Measurements from ENCODE around the gene C18orf32.
"Not testable (repeated sequence)": the region's sequence is repeated elsewhere in the genome, so short reads cannot be mapped to it uniquely, and the experiment has no call there.

The C18orf32 gene

DNA sequence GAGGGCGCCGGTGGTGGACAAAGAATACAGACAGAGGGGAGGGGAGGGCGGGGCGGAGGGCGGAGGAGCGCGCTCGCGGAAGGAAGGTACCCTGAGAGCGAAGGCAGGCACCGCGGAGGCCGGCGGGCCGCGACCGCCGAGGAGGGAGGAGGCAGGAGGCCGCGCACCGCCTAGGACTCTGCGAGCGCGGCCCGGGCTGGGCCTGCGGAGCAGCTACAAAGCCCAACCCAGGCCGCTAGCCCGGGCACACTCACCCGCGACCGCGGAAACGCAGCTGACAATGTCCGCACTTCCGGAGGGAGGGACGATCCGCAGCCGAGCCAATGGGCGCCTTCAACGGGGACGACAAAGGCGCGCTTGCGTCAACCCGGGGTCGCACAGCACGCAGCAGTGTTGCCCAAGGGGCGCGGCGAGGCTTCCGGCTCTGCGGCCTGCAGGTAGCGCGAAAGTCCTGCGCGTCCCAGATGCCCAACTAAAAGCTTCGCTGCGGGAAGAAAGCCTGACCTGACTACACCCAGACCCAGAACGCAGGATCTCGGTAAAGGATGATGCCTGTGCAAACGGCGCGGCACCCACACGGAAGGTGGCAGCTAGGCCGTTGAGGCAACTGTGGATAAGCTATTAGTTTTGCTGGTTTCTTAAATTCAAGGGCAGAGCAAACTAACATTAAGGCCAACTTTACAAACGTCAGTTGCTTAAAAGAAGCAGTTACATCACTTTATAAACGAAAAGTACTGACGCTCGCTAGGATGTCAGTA lies at the start of gene C18orf32:
Gene C18orf32, minus strand, starts transcription at position 282 of the 758 bp plus-strand sequence. CDS start 3,486 bp downstream, outside the sequence.
- peaks cover 38% of the 10 kb centered on the region for H3K4me1 ChIP-seq
- in situ Hi-C loops (cut with MboI; ENCODE audit: low sequenced_read_pairs), result no loop called here
- peak within 1 kb of the TSS; percentile 48 for H3K4me3 ChIP-seq
- no peaks in the 10 kb centered on the region for H3K9me3 ChIP-seq
- H3K27me3 ChIP-seq (ENCODE audit: low read depth), result 0 out of 2 replicates have a peak, but pooled peaks cover 2% of the 10 kb centered on the region
- DNase-seq (ENCODE audit: low spot score in 2 of 2), result peak; percentile 92 to 97
- peaks cover 60% of the 10 kb centered on the region for H3K36me3 ChIP-seq (replicated peaks)

DNA sequence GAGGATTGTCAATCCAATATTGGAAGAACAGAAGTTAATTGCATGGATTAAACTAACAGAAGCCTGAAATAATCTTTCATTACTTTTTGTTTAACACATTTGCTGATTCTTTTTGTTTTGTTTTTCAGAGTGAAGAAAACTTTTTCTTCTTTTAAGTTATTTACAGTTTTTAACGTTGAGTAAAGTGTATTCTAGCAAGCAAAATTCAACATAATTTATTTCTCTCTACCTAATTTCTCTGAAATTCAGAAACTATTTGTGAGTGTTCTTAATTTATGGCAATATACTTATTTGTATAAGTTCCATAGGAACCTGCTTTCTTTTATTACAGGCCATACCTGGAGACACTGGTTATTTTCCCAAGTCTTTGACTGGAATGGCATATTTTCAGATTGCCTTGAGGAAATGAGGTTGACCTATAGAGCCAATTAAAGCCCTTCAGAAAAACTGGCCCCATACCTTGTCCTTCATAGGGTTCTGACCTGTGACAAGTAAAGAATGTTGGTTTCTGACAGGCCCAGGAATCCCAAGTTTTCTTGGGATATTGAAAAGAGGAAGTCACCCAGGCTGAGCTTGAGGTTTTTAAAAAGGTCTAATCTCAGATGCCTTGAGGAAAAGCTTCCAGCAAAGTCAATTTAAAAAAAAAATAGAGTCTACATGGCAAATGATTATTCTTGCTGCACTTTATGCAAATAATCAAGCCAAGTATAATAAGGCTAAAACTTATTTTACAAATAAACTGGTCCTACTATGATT lies 48.0 kb upstream of the C18orf32 start:
- H3K27me3 ChIP-seq (ENCODE audit: low read depth), result no peaks in the 10 kb centered on the region
- H3K9me3 ChIP-seq, result no peaks in the 10 kb centered on the region
- H3K36me3 ChIP-seq (replicated peaks), result no peaks in the 10 kb centered on the region
- in situ Hi-C loops (cut with MboI; ENCODE audit: low sequenced_read_pairs), result no loop called here
- no peak for DNase-seq (ENCODE audit: low spot score in 2 of 2)
- H3K4me3 ChIP-seq, result no peak overlapping the region
- no peaks in the 10 kb centered on the region; the same call in 1 of the 2 replicates for H3K4me1 ChIP-seq

DNA sequence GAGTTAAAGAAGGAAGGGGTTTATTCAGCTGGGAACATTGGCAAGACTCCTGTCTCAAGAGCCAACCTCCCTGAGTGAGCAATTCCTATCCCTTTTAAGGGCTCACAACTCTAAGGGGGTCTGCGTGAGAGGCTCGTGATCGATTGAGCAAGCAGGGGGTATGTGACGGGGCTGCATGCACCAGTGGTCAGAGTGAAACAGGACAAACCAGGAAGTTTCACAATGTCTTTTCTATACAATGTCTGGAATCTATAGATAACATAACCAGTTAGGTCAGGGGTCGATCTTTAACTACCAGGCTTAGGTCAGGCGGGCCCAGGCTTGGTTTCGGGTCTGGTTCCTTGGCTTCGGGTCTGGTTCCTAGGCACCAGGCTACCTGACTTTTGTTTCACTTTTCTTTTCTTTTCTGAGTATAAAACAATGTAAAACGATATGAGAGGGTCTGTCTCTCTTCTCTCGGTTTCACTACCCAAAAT lies 44.7 kb upstream of the C18orf32 start:
- H3K4me3 ChIP-seq, result no peak overlapping the region
- peaks cover 24% of the 10 kb centered on the region for H3K4me1 ChIP-seq
- H3K9me3 ChIP-seq, result no peaks in the 10 kb centered on the region
- in situ Hi-C loops (cut with MboI; ENCODE audit: low sequenced_read_pairs), result no loop called here
- no peaks in the 10 kb centered on the region for H3K27me3 ChIP-seq (ENCODE audit: low read depth)
- no peaks in the 10 kb centered on the region for H3K36me3 ChIP-seq (replicated peaks)
- no peak for DNase-seq (ENCODE audit: low spot score in 2 of 2)

DNA sequence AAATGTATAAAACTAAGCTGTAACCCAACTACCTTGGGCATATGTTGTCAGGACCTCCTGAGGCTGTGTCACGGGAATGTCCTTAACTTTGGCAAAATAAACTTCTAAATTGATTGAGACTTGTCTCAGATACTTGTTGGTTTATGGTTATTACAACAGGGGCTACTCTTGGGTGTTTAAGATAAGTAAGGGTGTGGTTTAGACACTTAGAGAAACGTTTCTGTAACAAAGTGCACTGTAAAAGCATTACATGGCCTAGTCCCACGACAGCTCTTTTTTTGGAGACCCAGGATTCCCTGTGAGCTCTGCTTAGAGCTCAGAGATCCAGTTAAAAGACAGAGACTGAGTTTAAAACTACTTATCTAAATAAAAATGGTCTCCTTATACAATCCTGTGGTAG lies 42.6 kb upstream of the C18orf32 start:
- H3K36me3 ChIP-seq (replicated peaks), result no peaks in the 10 kb centered on the region
- H3K4me3 ChIP-seq, result no peak overlapping the region
- in situ Hi-C loops (cut with MboI; ENCODE audit: low sequenced_read_pairs), result no loop called here
- DNase-seq (ENCODE audit: low spot score in 2 of 2), result no peak
- H3K27me3 ChIP-seq (ENCODE audit: low read depth), result no peaks in the 10 kb centered on the region
- no peaks in the 10 kb centered on the region for H3K9me3 ChIP-seq
- H3K4me1 ChIP-seq, result peaks cover 24% of the 10 kb centered on the region

DNA sequence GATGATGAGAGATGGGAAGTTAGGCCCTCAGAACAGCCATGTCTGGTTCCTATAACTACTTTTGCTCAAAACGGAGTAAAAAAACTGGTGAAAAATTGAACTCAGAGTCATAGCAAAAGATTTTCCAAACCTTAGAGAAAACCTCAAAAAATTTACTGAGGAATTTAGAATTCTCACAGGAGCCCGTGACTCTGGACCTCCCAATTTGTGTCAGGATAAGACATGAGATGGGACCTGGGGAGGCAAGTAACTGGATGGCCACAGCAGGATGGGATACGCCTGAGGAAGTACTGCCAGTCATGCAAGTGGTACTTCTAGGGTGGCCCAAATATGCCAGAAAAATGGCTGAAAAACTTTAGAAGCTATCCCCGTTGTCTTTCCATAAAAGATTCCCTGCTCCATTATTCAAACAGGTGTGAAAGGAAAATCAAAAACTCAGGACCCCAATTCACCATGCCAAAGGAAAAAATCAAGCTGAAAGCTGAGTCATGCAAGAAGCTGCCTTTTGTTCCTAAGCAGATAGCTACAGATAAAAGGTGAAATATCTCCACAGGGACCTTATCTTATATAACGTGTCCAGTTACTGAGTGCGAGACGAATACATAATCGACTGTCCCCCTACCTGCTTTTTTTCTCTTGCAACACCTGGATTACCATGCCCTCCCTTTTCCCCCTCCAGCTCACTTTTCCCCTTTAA lies 40.7 kb upstream of the C18orf32 start:
- in situ Hi-C loops (cut with MboI; ENCODE audit: low sequenced_read_pairs), result no loop called here
- Histone ChIP-seq H3K27me3 (ENCODE audit: low read depth) (no peaks in the 10 kb centered on the region), H3K36me3 (replicated peaks) (no peaks in the 10 kb centered on the region), H3K4me1 (peaks cover 24% of the 10 kb centered on the region), H3K4me3 (no peak overlapping the region), H3K9me3 (no peaks in the 10 kb centered on the region)
- DNase-seq (ENCODE audit: low spot score in 2 of 2), result no peak

DNA sequence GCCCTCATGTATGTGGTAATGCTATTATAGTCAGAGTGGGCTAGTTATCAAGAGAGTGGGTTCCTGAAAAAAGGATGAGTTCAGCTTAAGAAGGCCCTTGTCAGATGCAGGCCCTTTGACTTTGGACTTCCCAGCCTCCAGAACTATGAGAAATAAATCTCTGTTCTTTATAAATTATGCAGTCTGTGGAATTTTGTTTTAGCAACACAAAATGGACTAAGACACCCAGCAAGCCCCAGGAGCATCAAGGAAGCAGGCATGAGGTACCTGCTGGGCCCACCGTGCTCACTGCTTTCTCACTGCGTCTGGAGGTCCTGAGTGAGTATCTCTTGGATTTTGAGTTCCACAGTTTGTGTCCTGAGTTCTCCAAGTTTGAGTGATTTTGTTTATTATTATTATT lies 38.9 kb upstream of the C18orf32 start:
- no peaks in the 10 kb centered on the region for H3K27me3 ChIP-seq (ENCODE audit: low read depth)
- H3K4me3 ChIP-seq, result no peak overlapping the region
- peaks cover 31% of the 10 kb centered on the region for H3K4me1 ChIP-seq
- no peaks in the 10 kb centered on the region for H3K9me3 ChIP-seq
- no peaks in the 10 kb centered on the region for H3K36me3 ChIP-seq (replicated peaks)
- no peak for DNase-seq (ENCODE audit: low spot score in 2 of 2)
- in situ Hi-C loops (cut with MboI; ENCODE audit: low sequenced_read_pairs), result no loop called here

DNA sequence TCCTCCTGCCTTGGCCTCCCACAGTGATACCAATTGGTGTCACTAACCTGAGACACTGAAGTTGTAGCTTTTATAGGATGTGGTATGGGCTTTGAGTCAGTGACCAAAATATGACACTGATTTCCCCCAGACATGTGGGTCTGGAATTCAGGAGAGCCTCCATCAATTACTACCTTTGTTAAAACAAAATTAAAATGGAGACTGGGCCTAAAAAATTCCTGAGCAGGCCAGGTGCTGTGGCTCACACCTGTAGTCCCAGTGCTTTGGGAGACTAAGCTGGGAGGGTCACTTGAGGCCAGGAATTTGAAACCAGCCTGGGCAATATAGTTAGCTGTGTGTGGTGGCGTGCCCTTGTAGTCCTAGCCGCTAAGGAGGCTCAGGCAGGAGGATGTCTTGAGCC lies 37.9 kb upstream of the C18orf32 start:
- in situ Hi-C loops (cut with MboI; ENCODE audit: low sequenced_read_pairs), result no loop called here
- H3K27me3 ChIP-seq (ENCODE audit: low read depth), result no peaks in the 10 kb centered on the region
- H3K9me3 ChIP-seq, result no peaks in the 10 kb centered on the region

DNA sequence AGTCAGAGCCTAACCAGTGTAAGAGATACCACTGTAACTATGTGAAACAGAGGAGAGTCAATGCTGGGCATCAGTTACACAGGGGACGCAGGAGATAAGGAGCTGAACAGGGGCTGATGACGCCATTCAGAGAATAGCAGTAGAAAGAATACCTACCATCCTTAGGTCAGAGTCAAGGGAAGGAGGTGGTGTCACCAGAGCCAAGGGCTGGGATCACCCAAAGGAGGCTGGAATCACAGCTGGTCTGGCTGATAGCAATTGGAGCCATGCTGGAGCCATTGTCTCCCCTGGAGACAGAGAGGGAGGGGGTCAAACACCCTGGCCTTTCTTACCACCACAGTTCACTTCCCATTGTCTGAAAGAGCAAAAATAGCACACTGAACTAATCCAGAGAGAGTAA lies 37.3 kb upstream of the C18orf32 start:
- Histone ChIP-seq H3K4me3 (no peak overlapping the region), H3K27me3 (ENCODE audit: low read depth) (no peaks in the 10 kb centered on the region), H3K36me3 (replicated peaks) (no peaks in the 10 kb centered on the region), H3K4me1 (peaks cover 45% of the 10 kb centered on the region), H3K9me3 (no peaks in the 10 kb centered on the region)
- DNase-seq (ENCODE audit: low spot score in 2 of 2), result no peak
- in situ Hi-C loops (cut with MboI; ENCODE audit: low sequenced_read_pairs), result no loop called here

More for the DNA sequence above, 37.9 kb upstream of the C18orf32 start:
- H3K4me1 ChIP-seq, result peaks cover 42% of the 10 kb centered on the region
- no peak overlapping the region for H3K4me3 ChIP-seq
- DNase-seq (ENCODE audit: low spot score in 2 of 2), result no peak
- H3K36me3 ChIP-seq (replicated peaks), result no peaks in the 10 kb centered on the region

DNA sequence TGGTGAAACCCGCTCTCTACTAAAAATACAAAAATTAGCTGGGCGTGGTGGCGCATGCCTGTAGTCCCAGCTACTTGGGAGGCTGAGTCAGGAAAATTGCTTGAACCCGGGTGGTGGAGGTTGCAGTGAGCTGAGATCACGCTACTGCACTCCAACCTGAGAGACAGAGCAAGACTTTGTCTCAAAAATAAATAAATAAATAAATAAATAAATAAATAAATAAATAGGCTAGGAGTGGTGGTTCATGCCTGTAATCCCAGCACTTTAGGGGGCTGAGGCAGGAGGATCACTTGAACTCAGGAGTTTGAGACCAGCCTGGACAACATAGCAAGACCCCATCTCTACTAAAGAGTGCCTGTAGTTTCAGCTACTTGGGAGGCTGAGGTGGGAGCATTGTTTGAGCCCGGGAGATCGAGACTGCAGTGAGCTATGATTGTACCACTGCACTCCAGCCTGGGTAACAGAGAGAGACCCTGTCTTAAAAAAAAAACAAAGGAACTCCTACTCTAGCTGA lies 36.6 kb upstream of the C18orf32 start:
- H3K36me3 ChIP-seq (replicated peaks); H3K9me3 ChIP-seq; H3K27me3 ChIP-seq (ENCODE audit: low read depth); DNase-seq (ENCODE audit: low spot score in 2 of 2); in situ Hi-C loops (cut with MboI; ENCODE audit: low sequenced_read_pairs); H3K4me3 ChIP-seq: not testable (repeated sequence)
- peaks cover 42% of the 10 kb centered on the region for H3K4me1 ChIP-seq

DNA sequence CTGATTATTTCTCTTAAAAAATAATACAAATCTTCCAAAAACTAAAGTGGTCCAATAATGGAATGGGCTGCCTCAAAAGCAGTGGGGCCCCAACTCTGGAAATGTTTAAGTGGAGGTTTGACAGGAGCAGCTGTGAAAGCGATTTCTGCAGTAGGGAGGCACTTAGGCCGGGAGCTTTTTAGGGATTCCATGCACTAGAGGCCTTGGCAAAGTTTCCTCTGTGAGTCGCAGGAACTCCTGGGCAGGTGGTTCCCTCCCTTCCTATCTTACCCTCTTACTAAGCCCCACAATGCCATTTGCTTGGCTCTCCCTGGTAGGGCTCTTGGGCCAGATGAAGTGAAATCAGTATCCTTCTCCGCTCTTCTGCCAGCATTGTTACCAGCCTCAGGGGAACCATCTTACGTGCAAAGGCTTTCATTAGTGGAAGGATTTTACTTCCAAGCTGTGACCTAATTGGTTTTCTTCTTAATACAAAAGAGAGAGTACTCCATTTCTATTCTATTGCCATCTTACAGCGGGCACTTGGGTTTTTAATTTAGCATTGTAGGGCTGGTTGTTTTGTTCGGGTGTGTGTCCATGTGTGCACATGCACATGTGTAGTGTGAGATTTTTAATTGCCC lies 34.3 kb upstream of the C18orf32 start:
- Histone ChIP-seq H3K36me3 (replicated peaks) (no peaks in the 10 kb centered on the region), H3K27me3 (ENCODE audit: low read depth) (no peaks in the 10 kb centered on the region), H3K4me3 (no peak overlapping the region), H3K4me1 (peaks cover 35% of the 10 kb centered on the region), H3K9me3 (no peaks in the 10 kb centered on the region)
- in situ Hi-C loops (cut with MboI; ENCODE audit: low sequenced_read_pairs), result no loop called here
- DNase-seq (ENCODE audit: low spot score in 2 of 2), result peak in 1 of 2 experiments; percentile 31

DNA sequence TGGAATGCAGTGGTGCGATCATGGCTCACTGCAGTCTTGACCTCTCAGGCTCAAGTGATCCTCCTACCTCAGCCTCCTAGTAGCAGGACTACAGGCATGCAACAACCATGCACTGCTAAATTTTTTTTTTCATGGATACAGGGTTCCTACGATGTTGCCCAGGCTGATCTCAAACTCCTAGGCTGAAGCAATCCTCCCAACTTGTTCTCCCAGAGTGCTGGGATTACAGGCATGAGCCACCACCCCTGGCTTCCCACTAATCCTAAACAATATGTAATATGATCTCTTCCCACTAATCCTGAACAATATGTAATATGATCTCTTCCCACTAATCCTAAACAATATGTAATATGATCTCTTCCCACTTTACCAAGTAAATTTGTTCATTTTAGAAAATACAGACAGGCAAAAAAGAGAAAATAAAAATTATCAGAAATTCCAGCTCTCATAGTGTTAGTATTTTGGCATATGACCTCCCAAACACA lies 33.7 kb upstream of the C18orf32 start:
- Histone ChIP-seq H3K4me1 (peaks cover 35% of the 10 kb centered on the region), H3K4me3 (no peak overlapping the region), H3K27me3 (ENCODE audit: low read depth) (no peaks in the 10 kb centered on the region), H3K9me3 (no peaks in the 10 kb centered on the region), H3K36me3 (replicated peaks) (no peaks in the 10 kb centered on the region)
- peak; percentile 71 to 79 for DNase-seq (ENCODE audit: low spot score in 2 of 2)
- in situ Hi-C loops (cut with MboI; ENCODE audit: low sequenced_read_pairs), result no loop called here

DNA sequence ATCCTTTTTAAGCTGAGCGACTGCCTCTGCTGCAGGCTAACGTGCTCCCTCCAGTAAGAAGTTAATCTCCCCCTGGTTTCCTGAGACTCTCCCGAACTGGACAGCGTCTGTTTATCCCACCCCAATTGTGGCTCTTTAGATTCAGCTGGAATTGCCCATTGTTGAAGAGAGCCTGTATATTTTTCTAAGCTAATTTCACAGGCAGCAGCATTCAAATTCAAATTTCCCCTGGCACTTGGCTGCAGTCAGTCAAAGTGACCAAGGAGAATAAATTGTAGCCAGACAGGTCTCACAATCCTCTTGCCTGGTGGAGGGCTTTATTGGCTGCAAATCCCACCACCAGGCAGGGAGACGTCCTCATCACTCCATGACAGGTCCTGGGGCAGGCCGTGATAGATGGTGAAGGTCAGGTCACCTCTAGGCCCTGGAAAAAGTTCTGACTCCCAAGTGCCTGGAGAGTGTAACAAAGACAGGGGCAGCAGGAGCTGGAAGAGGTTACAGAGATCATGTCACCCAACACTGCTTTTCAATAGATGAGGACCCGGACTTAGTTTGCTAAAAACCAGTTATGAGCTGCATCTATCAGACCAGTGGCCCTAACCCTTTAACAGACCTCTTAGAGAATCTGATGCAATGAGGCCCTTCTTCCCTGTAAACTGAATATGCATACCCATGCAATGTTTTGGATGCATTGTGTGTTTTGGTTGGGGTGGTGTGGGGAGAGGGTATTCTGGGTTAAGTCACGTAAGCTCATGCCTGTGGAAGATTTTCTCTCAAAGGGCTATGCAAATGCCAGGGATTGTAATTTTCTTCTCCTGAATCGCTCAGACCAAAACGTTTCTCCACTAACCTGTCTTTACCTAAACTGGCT lies 32.3 kb upstream of the C18orf32 start:
- H3K36me3 ChIP-seq (replicated peaks), result no peaks in the 10 kb centered on the region
- H3K27me3 ChIP-seq (ENCODE audit: low read depth), result no peaks in the 10 kb centered on the region
- H3K4me1 ChIP-seq, result peaks cover 35% of the 10 kb centered on the region
- H3K9me3 ChIP-seq, result no peaks in the 10 kb centered on the region
- H3K4me3 ChIP-seq, result no peak overlapping the region
- in situ Hi-C loops (cut with MboI; ENCODE audit: low sequenced_read_pairs), result no loop called here
- peak; percentile 83 to 99 for DNase-seq (ENCODE audit: low spot score in 2 of 2)
